Measurements from ENCODE around the gene CPNE6. TPM values are rescaled to one million over a fixed set of nuclear protein-coding genes. Genes with fewer than 3 reads are reported as not detected.

CPNE6 gene
- total and polyA plus RNA-seq, 2 of the 13 experiments (the other 11 are each of a cell fraction or from before 2014, with no cell fraction given): not detected

GRCh38 chr14:24096545-24097181, 25.3 kb downstream of the CPNE6 start (continued):
- TF ChIP-seq AHDC1 (CRISPR knock-in tag; IDR thresholded peaks at IDR 0.05; ENCODE audit: borderline replicate concordance) (no peak), ZNF605 (CRISPR knock-in tag; IDR thresholded peaks at IDR 0.05) (0 out of 2 replicates have a peak, but pooled peaks have one; percentile 26), ISX (CRISPR knock-in tag; conservative IDR thresholded peaks at IDR 0.05) (no peak), GATA4 (IDR thresholded peaks at IDR 0.05; ENCODE audit: borderline replicate concordance, low read depth) (no peak), GTF2F1 (IDR thresholded peaks at IDR 0.05; ENCODE audit: low read length) (no peak), ETV5 (CRISPR knock-in tag; IDR thresholded peaks at IDR 0.05; ENCODE audit: borderline replicate concordance) (peak; percentile 11; the same call in 1 of the 2 replicates), CC2D1A (CRISPR knock-in tag; IDR thresholded peaks at IDR 0.05) (peak; percentile 69; the same call in 1 of the 2 replicates), EEA1 (CRISPR knock-in tag; IDR thresholded peaks at IDR 0.05; ENCODE audit: borderline replicate concordance) (peak; percentile 91), MEIS2 (CRISPR knock-in tag; IDR thresholded peaks at IDR 0.05) (no peak), ZNF615 (CRISPR knock-in tag; IDR thresholded peaks at IDR 0.05; ENCODE audit: borderline replicate concordance) (no peak), ZNF724P (CRISPR knock-in tag; IDR thresholded peaks at IDR 0.05; ENCODE audit: borderline replicate concordance) (peak; percentile 72; the same call in 1 of the 2 replicates), NR1H2 (CRISPR knock-in tag; IDR thresholded peaks at IDR 0.05; ENCODE audit: borderline replicate concordance, low read depth) (no peak), PPARG (CRISPR knock-in tag; conservative IDR thresholded peaks at IDR 0.05) (no peak), MATR3 (CRISPR knock-in tag; IDR thresholded peaks at IDR 0.05) (no peak), KDM5B (CRISPR knock-in tag; IDR thresholded peaks at IDR 0.05; ENCODE audit: borderline replicate concordance) (peak; percentile 55), ZNF263 (CRISPR knock-in tag; IDR thresholded peaks at IDR 0.05) (no peak)
- TF ChIP-seq, protein P1, sequence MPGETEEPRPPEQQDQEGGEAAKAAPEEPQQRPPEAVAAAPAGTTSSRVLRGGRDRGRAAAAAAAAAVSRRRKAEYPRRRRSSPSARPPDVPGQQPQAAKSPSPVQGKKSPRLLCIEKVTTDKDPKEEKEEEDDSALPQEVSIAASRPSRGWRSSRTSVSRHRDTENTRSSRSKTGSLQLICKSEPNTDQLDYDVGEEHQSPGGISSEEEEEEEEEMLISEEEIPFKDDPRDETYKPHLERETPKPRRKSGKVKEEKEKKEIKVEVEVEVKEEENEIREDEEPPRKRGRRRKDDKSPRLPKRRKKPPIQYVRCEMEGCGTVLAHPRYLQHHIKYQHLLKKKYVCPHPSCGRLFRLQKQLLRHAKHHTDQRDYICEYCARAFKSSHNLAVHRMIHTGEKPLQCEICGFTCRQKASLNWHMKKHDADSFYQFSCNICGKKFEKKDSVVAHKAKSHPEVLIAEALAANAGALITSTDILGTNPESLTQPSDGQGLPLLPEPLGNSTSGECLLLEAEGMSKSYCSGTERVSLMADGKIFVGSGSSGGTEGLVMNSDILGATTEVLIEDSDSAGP (CRISPR knock-in tag; IDR thresholded peaks at IDR 0.05; ENCODE audit: borderline replicate concordance): no peak
- TF ChIP-seq, protein P2, sequence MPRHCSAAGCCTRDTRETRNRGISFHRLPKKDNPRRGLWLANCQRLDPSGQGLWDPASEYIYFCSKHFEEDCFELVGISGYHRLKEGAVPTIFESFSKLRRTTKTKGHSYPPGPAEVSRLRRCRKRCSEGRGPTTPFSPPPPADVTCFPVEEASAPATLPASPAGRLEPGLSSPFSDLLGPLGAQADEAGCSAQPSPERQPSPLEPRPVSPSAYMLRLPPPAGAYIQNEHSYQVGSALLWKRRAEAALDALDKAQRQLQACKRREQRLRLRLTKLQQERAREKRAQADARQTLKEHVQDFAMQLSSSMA (CRISPR knock-in tag; IDR thresholded peaks at IDR 0.05): peak; percentile 67; the same call in 1 of the 2 replicates
- TF ChIP-seq, protein P3, sequence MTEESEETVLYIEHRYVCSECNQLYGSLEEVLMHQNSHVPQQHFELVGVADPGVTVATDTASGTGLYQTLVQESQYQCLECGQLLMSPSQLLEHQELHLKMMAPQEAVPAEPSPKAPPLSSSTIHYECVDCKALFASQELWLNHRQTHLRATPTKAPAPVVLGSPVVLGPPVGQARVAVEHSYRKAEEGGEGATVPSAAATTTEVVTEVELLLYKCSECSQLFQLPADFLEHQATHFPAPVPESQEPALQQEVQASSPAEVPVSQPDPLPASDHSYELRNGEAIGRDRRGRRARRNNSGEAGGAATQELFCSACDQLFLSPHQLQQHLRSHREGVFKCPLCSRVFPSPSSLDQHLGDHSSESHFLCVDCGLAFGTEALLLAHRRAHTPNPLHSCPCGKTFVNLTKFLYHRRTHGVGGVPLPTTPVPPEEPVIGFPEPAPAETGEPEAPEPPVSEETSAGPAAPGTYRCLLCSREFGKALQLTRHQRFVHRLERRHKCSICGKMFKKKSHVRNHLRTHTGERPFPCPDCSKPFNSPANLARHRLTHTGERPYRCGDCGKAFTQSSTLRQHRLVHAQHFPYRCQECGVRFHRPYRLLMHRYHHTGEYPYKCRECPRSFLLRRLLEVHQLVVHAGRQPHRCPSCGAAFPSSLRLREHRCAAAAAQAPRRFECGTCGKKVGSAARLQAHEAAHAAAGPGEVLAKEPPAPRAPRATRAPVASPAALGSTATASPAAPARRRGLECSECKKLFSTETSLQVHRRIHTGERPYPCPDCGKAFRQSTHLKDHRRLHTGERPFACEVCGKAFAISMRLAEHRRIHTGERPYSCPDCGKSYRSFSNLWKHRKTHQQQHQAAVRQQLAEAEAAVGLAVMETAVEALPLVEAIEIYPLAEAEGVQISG (CRISPR knock-in tag; IDR thresholded peaks at IDR 0.05): peak; percentile 27; the same call in 1 of the 2 replicates

Data from HepG2 (cell line).